AG10803 (cell line): Measurements from ENCODE around the gene FKBP5.
A peak's percentile ranks its signal among the peaks of the same experiment; 100 is the strongest.
"Not testable (repeated sequence)": the region's sequence is repeated elsewhere in the genome, so short reads cannot be mapped to it uniquely, and the experiment has no call there.

Experiments
- DNase-seq: peaks from one replicate; pipeline ENCODE4 v3.0.0; 2010; ENCODE audit warnings: low read depth
- H3K4me3 ChIP-seq: 2 replicates; pipeline ENCODE4 v1.5.1; 2011; ENCODE audit warnings: mild to moderate bottlenecking, low read length, control low read depth
- CTCF ChIP-seq: conservative IDR thresholded peaks from 2 replicates; pipeline ENCODE4 v1.5.1; 2011; ENCODE audit warnings: mild to moderate bottlenecking, low read length, control low read depth, inconsistent platforms

The FKBP5 gene

GRCh38 chr6:35688605-35689322 lies at the start of gene FKBP5:
Gene FKBP5 (minus strand): TSS chr6:35688915. CDS start chr6:35642824, 46,091 bp downstream.
- peak within 1 kb of the TSS; percentile 76 for H3K4me3 ChIP-seq
- DNase-seq: peak; percentile 87
- no peak for TF ChIP-seq CTCF

- DNase-seq: peak; percentile 87
- TF ChIP-seq CTCF: peak; percentile 93
- H3K4me3 ChIP-seq: no peak overlapping the region
These were observed 48.9 kb upstream of the FKBP5 start for GRCh38 chr6:35737413-35738211.

GRCh38 chr6:35736982-35737412 lies 48.3 kb upstream of the FKBP5 start, which contains the start of gene ARMC12:
Gene ARMC12 (plus strand): TSS chr6:35737032. CDS start chr6:35737109, 77 bp downstream.
- DNase-seq: no peak
- TF ChIP-seq CTCF: no peak
- no peak within 1 kb of the TSS for H3K4me3 ChIP-seq

GRCh38 chr6:35736253-35736894 lies 47.7 kb upstream of the FKBP5 start:
- peak; percentile 91 for TF ChIP-seq CTCF
- DNase-seq: peak; percentile 39
- no peak overlapping the region for H3K4me3 ChIP-seq

- no peak for DNase-seq
- no peak for TF ChIP-seq CTCF
These were observed 46.7 kb upstream of the FKBP5 start for GRCh38 chr6:35735452-35735851.

GRCh38 chr6:35734319-35734718 lies 45.6 kb upstream of the FKBP5 start:
- DNase-seq: not testable (repeated sequence)

More at GRCh38 chr6:35735452-35735851, 46.7 kb upstream of the FKBP5 start:
- no peak overlapping the region for H3K4me3 ChIP-seq

GRCh38 chr6:35733633-35734032 lies 44.9 kb upstream of the FKBP5 start:
- DNase-seq: no peak
- no peak overlapping the region for H3K4me3 ChIP-seq
- TF ChIP-seq CTCF: no peak

More at GRCh38 chr6:35734319-35734718, 45.6 kb upstream of the FKBP5 start:
- not testable (repeated sequence) for H3K4me3 ChIP-seq
